ENCODE measurements around the gene KIAA1328. TPM values are rescaled to one million over a fixed set of nuclear protein-coding genes. Genes with fewer than 3 reads are reported as not detected.

KIAA1328 gene
- total RNA-seq, 6 experiments from 2014 or later: 2.0 to 4.5 (median 2.9) TPM

DNA sequence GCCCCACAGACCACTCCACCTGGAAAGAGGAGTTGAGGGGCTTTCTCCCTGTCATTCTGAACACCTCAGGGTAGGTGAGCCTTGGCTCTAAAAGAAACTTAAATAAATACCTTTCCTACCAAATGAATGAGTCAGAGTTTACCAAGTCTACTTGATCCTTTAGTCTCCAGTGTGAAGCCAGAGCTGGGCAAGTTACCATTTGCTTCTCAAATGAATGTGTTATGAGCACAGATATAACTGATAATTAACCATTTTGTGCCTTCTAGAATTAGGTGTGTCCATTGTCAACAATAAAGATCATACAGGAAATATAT is 347.7 kb downstream of the KIAA1328 start:
- Histone ChIP-seq H3K4me3 (no peak overlapping the region), H3K36me3 (no peaks in the 10 kb centered on the region), H3K27ac (no peak overlapping the region), H3K27me3 (no peaks in the 10 kb centered on the region), H3K4me1 (no peaks in the 10 kb centered on the region), H3K9me3 (no peaks in the 10 kb centered on the region)
- no peak for DNase-seq
- intact Hi-C loops (cut with DNase I): no loop called here
- ATAC-seq: no peak
- TF ChIP-seq, protein P1, sequence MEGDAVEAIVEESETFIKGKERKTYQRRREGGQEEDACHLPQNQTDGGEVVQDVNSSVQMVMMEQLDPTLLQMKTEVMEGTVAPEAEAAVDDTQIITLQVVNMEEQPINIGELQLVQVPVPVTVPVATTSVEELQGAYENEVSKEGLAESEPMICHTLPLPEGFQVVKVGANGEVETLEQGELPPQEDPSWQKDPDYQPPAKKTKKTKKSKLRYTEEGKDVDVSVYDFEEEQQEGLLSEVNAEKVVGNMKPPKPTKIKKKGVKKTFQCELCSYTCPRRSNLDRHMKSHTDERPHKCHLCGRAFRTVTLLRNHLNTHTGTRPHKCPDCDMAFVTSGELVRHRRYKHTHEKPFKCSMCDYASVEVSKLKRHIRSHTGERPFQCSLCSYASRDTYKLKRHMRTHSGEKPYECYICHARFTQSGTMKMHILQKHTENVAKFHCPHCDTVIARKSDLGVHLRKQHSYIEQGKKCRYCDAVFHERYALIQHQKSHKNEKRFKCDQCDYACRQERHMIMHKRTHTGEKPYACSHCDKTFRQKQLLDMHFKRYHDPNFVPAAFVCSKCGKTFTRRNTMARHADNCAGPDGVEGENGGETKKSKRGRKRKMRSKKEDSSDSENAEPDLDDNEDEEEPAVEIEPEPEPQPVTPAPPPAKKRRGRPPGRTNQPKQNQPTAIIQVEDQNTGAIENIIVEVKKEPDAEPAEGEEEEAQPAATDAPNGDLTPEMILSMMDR (IDR thresholded peaks at IDR 0.05): no peak
- no peak for TF ChIP-seq POLR2A (IDR thresholded peaks at IDR 0.05)

DNA sequence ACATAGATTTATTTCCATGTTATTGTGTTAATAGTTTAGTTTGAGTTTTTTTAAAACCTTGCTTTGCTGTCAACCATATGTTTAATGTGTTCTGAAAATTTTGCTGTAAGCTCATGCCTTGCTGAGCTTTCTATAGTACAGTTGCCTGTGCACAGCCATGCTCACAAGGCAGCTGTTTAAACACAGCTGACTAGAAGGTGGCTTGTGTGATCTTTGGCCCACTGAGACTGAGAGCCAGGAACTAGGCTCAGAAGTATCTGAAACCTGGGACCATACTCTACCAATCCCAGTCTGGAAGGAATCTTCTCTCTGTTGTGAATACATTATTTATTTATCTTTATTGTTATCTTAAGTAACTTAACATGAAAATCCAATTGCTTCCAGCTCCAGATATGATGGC is 350.5 kb downstream of the KIAA1328 start:
- Histone ChIP-seq H3K27me3 (no peaks in the 10 kb centered on the region), H3K9me3 (no peaks in the 10 kb centered on the region), H3K4me3 (no peak overlapping the region), H3K36me3 (no peaks in the 10 kb centered on the region), H3K4me1 (peaks cover 0 to 6% (median 0%) of the 10 kb centered on the region in 4 donors), H3K27ac (no peak overlapping the region)
- TF ChIP-seq, protein P1 (IDR thresholded peaks at IDR 0.05): no peak
- no peak for DNase-seq
- ATAC-seq: peak in 3 of 4 donors; percentile 44 to 61 (median 54)
- intact Hi-C loops (cut with DNase I): no loop called here

DNA sequence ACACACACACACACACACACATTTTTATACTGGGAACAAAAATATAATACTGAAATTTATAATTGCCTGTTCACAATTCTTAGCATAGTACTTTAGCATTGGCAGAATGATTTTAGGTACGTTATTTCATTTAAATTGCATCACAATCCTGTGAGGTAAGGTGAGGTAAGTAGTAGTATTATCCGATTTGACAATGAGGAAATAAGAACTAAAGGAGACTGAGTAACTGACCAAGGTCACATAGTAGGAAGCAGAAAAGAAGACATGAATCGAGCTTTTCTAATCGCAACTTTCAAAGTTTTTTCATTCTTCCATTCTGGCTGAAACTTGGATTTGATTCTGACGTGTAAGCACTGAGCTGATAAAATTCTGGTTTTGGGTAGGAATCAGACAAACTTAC is 351.2 kb downstream of the KIAA1328 start:
- WGBS (ENCODE audit: insufficient coverage, low coverage, low lambda C conversion rate, missing lambda C conversion rate): 89% methylated on average over 5 of the region's 5 CpGs
- Histone ChIP-seq H3K27me3 (no peaks in the 10 kb centered on the region), H3K4me1 (peaks cover 0 to 7% (median 0%) of the 10 kb centered on the region in 4 donors), H3K36me3 (no peaks in the 10 kb centered on the region), H3K4me3 (no peak overlapping the region), H3K9me3 (no peaks in the 10 kb centered on the region), H3K27ac (no peak overlapping the region)
- no peak for TF ChIP-seq POLR2A (IDR thresholded peaks at IDR 0.05)
- TF ChIP-seq, protein P1 (IDR thresholded peaks at IDR 0.05): no peak
- intact Hi-C loops (cut with DNase I): no loop called here
- DNase-seq: no peak
- no peak for ATAC-seq

DNA sequence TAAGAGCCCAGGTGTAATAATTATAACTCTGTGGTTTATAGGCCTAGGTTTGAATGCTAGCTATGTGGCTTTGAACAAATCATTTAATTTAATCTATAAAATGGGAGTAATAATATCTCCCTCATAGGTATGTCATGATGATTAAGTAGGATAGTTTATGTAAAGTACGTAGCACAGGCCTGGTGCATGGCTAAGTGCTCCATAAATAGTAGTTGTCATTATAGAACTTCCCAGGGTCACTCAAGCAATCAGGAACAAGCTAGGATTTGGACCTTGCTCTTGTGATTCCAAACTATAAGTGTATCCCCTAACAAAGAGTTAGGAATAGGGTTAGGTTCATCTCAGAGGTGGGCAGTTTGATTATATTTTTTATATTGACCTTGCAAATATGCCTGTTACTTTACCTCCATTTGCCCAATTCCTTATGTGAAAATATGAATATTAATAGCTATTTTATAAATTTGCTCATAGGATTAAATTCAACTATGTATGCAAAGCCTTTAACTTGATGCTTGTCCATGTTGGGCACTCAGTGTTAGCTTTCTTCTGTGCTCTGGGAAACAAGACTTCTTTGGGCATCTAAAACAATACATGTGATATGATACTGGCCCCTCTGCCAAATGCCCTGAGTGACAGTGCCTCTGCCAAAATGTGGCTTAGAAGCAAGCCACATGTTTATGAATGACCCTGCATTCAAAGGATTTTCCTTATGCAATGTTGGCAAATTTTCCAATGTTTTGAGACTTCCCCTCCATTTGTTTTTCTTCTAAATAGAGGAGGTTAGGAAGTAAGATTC is 353.6 kb downstream of the KIAA1328 start:
- Histone ChIP-seq H3K4me3 (no peak overlapping the region), H3K4me1 (peaks cover 0 to 7% (median 0%) of the 10 kb centered on the region in 4 donors), H3K27me3 (no peaks in the 10 kb centered on the region), H3K9me3 (no peaks in the 10 kb centered on the region), H3K27ac (no peak overlapping the region), H3K36me3 (no peaks in the 10 kb centered on the region)
- ATAC-seq (no peak), DNase-seq (no peak)
- 100% methylated on average over 1 of the region's 1 CpG for WGBS (ENCODE audit: insufficient coverage, low coverage, low lambda C conversion rate, missing lambda C conversion rate)
- intact Hi-C loops (cut with DNase I): no loop called here
- TF ChIP-seq, protein P1 (IDR thresholded peaks at IDR 0.05): no peak
- TF ChIP-seq POLR2A (IDR thresholded peaks at IDR 0.05): no peak

Data from right lobe of liver (tissue), 6 donors.